ENCODE results near the gene STK26.

- TF ChIP-seq CTCF (IDR thresholded peaks at IDR 0.05) (no peak), POLR2A (IDR thresholded peaks at IDR 0.05) (no peak)
These were observed 54.8 kb downstream of the STK26 start for GRCh38 chrX:132077912-132078311.

Data from adrenal gland (tissue), 5 donors.